ENCODE measurements around the gene KCNIP3. TPM values are rescaled to one million over a fixed set of nuclear protein-coding genes. Genes with fewer than 3 reads are reported as not detected.
"Not testable (repeated sequence)": the region's sequence is repeated elsewhere in the genome, so short reads cannot be mapped to it uniquely, and the experiment has no call there.

KCNIP3 gene
- polyA plus RNA-seq, 1 of the 3 experiments (the other 2 are of a cell fraction), result 0.97 TPM

DNA sequence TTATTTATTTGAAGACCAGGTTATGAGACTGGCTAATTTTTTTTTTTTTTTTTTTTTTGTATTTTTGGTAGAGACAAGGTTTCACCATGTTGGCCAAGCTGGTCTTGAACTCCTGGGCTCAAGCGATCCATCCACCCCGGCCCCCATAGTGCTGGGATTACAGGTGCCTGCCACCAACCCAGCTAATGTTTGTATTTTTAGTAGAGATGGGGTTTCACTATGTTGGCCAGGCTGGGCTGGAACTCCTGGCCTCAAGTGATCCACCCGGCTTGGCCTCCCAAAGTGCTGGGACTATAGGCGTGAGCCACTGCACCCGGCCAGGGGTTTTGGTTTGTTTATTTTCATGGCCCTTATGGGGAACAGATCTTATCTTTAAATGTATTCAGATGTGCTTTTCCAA is 27.4 kb upstream of the KCNIP3 start:
- H3K27me3 ChIP-seq (ENCODE audit: insufficient read depth); H3K27ac ChIP-seq (ENCODE audit: low read depth in 2 of 2, low read length in 1 of 2); CTCF ChIA-PET; H3K9me2 ChIP-seq; H4K20me1 ChIP-seq (ENCODE audit: insufficient read depth); H3K9me3 ChIP-seq; H3K4me3 ChIP-seq (ENCODE audit: low read depth in 2 of 2, low read length in 1 of 2); H3K36me3 ChIP-seq (replicated peaks in 1 of 2; ENCODE audit: control insufficient read depth in 1 of 2, insufficient read depth in 2 of 2, low read length in 1 of 2); H2AFZ ChIP-seq (ENCODE audit: low read depth); H3K9ac ChIP-seq; POLR2A ChIA-PET; H3F3A ChIP-seq (replicated peaks; ENCODE audit: insufficient read depth); H3K79me2 ChIP-seq (ENCODE audit: insufficient read depth); DNase-seq; H3K4me1 ChIP-seq (ENCODE audit: control insufficient read depth in 1 of 2, insufficient read depth in 2 of 2, low read depth in 1 of 2, low read length in 1 of 2); H3K4me2 ChIP-seq: not testable (repeated sequence)
- WGBS (ENCODE audit: low lambda C conversion rate), result 71% methylated on average over 5 of the region's 5 CpGs

DNA sequence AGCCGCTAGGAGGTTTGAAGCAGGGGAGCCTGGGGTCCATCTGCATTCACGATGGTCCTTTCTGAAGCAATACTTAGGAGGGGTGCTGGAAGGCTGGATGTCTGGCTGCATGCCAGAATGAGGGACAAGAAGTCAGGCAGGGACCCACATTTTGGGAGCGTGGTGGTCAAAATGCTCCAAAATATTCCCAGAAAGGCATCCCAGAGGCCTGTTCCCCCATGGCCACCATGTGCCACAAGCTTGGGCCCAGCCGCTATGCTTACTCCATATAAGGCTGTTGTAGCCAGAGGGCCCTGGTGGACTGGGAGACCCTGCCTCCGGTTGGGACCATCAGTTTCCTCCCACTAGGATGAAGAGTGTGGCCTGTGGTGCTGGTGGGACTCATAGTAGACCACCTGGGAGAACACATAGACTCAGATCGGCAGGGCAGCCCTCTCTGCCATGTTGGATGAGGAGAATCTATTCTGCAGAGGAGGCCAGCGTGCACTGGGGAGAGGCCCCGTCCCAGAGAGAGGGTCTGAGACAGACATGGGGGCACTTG is 26.5 kb upstream of the KCNIP3 start:
- POLR2A ChIA-PET, result no interaction called here
- CTCF ChIA-PET, result no interaction called here
- no peak for DNase-seq
- no peak overlapping the region for H2AFZ ChIP-seq (ENCODE audit: low read depth)
- H3K79me2 ChIP-seq (ENCODE audit: insufficient read depth), result no peaks in the 10 kb centered on the region
- H3K27me3 ChIP-seq (ENCODE audit: insufficient read depth), result no peaks in the 10 kb centered on the region
- H3K4me1 ChIP-seq (ENCODE audit: control insufficient read depth in 1 of 2, insufficient read depth in 2 of 2, low read depth in 1 of 2, low read length in 1 of 2), result no peaks in the 10 kb centered on the region
- no peaks in the 10 kb centered on the region for H3K9me2 ChIP-seq
- H3K36me3 ChIP-seq (replicated peaks in 1 of 2; ENCODE audit: control insufficient read depth in 1 of 2, insufficient read depth in 2 of 2, low read length in 1 of 2), result no peaks in the 10 kb centered on the region
- no peaks in the 10 kb centered on the region for H4K20me1 ChIP-seq (ENCODE audit: insufficient read depth)
- H3K9me3 ChIP-seq, result no peaks in the 10 kb centered on the region
- no peak overlapping the region for H3K4me2 ChIP-seq
- no peak overlapping the region for H3K4me3 ChIP-seq (ENCODE audit: low read depth in 2 of 2, low read length in 1 of 2)
- TF ChIP-seq, protein P1, sequence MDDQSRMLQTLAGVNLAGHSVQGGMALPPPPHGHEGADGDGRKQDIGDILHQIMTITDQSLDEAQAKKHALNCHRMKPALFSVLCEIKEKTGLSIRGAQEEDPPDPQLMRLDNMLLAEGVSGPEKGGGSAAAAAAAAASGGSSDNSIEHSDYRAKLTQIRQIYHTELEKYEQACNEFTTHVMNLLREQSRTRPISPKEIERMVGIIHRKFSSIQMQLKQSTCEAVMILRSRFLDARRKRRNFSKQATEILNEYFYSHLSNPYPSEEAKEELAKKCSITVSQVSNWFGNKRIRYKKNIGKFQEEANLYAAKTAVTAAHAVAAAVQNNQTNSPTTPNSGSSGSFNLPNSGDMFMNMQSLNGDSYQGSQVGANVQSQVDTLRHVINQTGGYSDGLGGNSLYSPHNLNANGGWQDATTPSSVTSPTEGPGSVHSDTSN (IDR thresholded peaks at IDR 0.05), result no peak
- TF ChIP-seq TAF1 (IDR thresholded peaks at IDR 0.05; ENCODE audit: borderline replicate concordance, low read depth, low read length) (no peak), FOXM1 (IDR thresholded peaks at IDR 0.05; ENCODE audit: low read depth) (no peak), ELF1 (IDR thresholded peaks at IDR 0.05) (no peak), RAD21 (IDR thresholded peaks at IDR 0.05; ENCODE audit: low read length) (no peak), MXI1 (IDR thresholded peaks at IDR 0.05; ENCODE audit: low read depth, low read length) (no peak), SIN3A (IDR thresholded peaks at IDR 0.05; ENCODE audit: borderline replicate concordance, low read depth, low read length) (no peak), TEAD4 (IDR thresholded peaks at IDR 0.05; ENCODE audit: borderline replicate concordance, insufficient read depth) (no peak), YY1 (IDR thresholded peaks at IDR 0.05; ENCODE audit: low read depth) (no peak)
- TF ChIP-seq, protein P2, sequence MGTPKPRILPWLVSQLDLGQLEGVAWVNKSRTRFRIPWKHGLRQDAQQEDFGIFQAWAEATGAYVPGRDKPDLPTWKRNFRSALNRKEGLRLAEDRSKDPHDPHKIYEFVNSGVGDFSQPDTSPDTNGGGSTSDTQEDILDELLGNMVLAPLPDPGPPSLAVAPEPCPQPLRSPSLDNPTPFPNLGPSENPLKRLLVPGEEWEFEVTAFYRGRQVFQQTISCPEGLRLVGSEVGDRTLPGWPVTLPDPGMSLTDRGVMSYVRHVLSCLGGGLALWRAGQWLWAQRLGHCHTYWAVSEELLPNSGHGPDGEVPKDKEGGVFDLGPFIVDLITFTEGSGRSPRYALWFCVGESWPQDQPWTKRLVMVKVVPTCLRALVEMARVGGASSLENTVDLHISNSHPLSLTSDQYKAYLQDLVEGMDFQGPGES (IDR thresholded peaks at IDR 0.05; ENCODE audit: low read depth, low read length), result no peak
- TF ChIP-seq, protein P3, sequence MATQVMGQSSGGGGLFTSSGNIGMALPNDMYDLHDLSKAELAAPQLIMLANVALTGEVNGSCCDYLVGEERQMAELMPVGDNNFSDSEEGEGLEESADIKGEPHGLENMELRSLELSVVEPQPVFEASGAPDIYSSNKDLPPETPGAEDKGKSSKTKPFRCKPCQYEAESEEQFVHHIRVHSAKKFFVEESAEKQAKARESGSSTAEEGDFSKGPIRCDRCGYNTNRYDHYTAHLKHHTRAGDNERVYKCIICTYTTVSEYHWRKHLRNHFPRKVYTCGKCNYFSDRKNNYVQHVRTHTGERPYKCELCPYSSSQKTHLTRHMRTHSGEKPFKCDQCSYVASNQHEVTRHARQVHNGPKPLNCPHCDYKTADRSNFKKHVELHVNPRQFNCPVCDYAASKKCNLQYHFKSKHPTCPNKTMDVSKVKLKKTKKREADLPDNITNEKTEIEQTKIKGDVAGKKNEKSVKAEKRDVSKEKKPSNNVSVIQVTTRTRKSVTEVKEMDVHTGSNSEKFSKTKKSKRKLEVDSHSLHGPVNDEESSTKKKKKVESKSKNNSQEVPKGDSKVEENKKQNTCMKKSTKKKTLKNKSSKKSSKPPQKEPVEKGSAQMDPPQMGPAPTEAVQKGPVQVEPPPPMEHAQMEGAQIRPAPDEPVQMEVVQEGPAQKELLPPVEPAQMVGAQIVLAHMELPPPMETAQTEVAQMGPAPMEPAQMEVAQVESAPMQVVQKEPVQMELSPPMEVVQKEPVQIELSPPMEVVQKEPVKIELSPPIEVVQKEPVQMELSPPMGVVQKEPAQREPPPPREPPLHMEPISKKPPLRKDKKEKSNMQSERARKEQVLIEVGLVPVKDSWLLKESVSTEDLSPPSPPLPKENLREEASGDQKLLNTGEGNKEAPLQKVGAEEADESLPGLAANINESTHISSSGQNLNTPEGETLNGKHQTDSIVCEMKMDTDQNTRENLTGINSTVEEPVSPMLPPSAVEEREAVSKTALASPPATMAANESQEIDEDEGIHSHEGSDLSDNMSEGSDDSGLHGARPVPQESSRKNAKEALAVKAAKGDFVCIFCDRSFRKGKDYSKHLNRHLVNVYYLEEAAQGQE (IDR thresholded peaks at IDR 0.05; ENCODE audit: low read depth, low read length), result no peak
- TF ChIP-seq, protein P4, sequence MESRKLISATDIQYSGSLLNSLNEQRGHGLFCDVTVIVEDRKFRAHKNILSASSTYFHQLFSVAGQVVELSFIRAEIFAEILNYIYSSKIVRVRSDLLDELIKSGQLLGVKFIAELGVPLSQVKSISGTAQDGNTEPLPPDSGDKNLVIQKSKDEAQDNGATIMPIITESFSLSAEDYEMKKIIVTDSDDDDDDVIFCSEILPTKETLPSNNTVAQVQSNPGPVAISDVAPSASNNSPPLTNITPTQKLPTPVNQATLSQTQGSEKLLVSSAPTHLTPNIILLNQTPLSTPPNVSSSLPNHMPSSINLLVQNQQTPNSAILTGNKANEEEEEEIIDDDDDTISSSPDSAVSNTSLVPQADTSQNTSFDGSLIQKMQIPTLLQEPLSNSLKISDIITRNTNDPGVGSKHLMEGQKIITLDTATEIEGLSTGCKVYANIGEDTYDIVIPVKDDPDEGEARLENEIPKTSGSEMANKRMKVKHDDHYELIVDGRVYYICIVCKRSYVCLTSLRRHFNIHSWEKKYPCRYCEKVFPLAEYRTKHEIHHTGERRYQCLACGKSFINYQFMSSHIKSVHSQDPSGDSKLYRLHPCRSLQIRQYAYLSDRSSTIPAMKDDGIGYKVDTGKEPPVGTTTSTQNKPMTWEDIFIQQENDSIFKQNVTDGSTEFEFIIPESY (IDR thresholded peaks at IDR 0.05; ENCODE audit: borderline replicate concordance, low read depth), result no peak
- TF ChIP-seq, protein P5, sequence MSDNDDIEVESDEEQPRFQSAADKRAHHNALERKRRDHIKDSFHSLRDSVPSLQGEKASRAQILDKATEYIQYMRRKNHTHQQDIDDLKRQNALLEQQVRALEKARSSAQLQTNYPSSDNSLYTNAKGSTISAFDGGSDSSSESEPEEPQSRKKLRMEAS (IDR thresholded peaks at IDR 0.05; ENCODE audit: low read depth), result no peak
- H3K27ac ChIP-seq (ENCODE audit: low read depth in 2 of 2, low read length in 1 of 2), result no peak overlapping the region
- H3F3A ChIP-seq (replicated peaks; ENCODE audit: insufficient read depth), result no peaks in the 10 kb centered on the region
- H3K9ac ChIP-seq, result no peak overlapping the region
- 63% methylated on average over 3 of the region's 8 CpGs for WGBS (ENCODE audit: low lambda C conversion rate)
